ENCODE data around the gene GRSF1. TPM values are rescaled to one million over a fixed set of nuclear protein-coding genes. Genes with fewer than 3 reads are reported as not detected.

Gene GRSF1
- total and polyA plus RNA-seq, 10 of the 15 experiments (the other 5 are each of a cell fraction or from before 2014, with no cell fraction given): 37.5 to 105 (median 68.4) TPM

DNA sequence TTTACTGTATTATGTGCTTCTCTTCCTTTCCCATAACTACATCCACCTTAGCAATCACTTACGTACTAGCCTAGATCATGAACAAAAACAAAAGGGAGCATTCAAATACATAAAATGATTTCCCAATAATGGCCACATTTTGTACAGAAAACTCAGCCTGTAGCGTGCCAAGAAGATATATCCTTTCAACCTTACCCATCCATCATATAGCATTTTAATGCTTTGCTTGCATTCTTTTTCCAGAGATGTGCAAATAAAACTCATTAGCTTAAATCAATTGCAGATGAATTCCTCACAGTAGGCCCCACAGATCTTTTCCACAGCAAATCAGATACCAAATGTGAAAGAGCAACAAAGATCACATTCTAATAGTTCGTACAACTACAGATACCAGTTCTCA is 20.8 kb downstream of the GRSF1 start:
- no peak for FAIRE-seq

More for the DNA sequence above, 20.8 kb downstream of the GRSF1 start:
- RAD21 ChIA-PET (ENCODE audit: unreplicated experiment): interaction anchor here (1.1 to 1.5 kb wide), 3 partner anchors 20 to 204 kb away, joined by 3 to 4 read pairs (median 3); no protein-coding TSS in a partner anchor
- no peak for DNase-seq (ENCODE audit: low read depth, low spot score)
- no peak overlapping the region for H3K27ac ChIP-seq (ENCODE audit: control insufficient read depth, insufficient read depth)
- H3K4me2 ChIP-seq (ENCODE audit: control insufficient read depth, insufficient read depth): no peak overlapping the region
- H3K9ac ChIP-seq (ENCODE audit: control insufficient read depth, insufficient read depth, low read length): no peak overlapping the region
- H3K9me3 ChIP-seq (replicated peaks; ENCODE audit: control insufficient read depth, insufficient read depth, low read length): no peaks in the 10 kb centered on the region
- H3K27me3 ChIP-seq (replicated peaks in 1 of 2; ENCODE audit: control insufficient read depth in 2 of 2, insufficient read depth in 2 of 2, low read length in 1 of 2): no peaks in the 10 kb centered on the region
- BruUV-seq (replicated peaks): no TSS peak
- H2AFZ ChIP-seq (ENCODE audit: control insufficient read depth, low read depth, low read length): no peak overlapping the region
- 95% methylated on average over 3 of the region's 3 CpGs for WGBS (ENCODE audit: insufficient coverage, insufficient replicate concordance, low lambda C conversion rate, missing lambda C conversion rate)
- no peaks in the 10 kb centered on the region for H3K79me2 ChIP-seq (ENCODE audit: control insufficient read depth, insufficient read depth, low read length)
- POLR2A ChIA-PET: interaction anchor here (0.6 to 1.0 kb wide), 3 partner anchors 9 to 158 kb away, joined by 3 to 4 read pairs (median 3); no protein-coding TSS in a partner anchor
- no peak overlapping the region for H3K4me3 ChIP-seq
- intact Hi-C loops (cut with micrococcal nuclease; ENCODE audit: unreplicated experiment): no loop called here
- peaks cover 2 to 23% of the 10 kb centered on the region in 2 experiments for H3K36me3 ChIP-seq (ENCODE audit: control insufficient read depth in 2 of 2, insufficient read depth in 2 of 2, low read length in 1 of 2)
- H4K20me1 ChIP-seq (ENCODE audit: control insufficient read depth, insufficient read depth): no peaks in the 10 kb centered on the region
- CTCF ChIA-PET: interaction anchor here (1.0 to 1.2 kb wide), 2 partner anchors 82 to 167 kb away, joined by 3 to 4 read pairs; no protein-coding TSS in a partner anchor
- TF ChIP-seq MTA2 (IDR thresholded peaks at IDR 0.05; ENCODE audit: low read depth): no peak
- TF ChIP-seq, protein P1, sequence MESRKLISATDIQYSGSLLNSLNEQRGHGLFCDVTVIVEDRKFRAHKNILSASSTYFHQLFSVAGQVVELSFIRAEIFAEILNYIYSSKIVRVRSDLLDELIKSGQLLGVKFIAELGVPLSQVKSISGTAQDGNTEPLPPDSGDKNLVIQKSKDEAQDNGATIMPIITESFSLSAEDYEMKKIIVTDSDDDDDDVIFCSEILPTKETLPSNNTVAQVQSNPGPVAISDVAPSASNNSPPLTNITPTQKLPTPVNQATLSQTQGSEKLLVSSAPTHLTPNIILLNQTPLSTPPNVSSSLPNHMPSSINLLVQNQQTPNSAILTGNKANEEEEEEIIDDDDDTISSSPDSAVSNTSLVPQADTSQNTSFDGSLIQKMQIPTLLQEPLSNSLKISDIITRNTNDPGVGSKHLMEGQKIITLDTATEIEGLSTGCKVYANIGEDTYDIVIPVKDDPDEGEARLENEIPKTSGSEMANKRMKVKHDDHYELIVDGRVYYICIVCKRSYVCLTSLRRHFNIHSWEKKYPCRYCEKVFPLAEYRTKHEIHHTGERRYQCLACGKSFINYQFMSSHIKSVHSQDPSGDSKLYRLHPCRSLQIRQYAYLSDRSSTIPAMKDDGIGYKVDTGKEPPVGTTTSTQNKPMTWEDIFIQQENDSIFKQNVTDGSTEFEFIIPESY (IDR thresholded peaks at IDR 0.05): no peak
- no peak for TF ChIP-seq PAX8 (IDR thresholded peaks at IDR 0.05)
- TF ChIP-seq CREB1 (IDR thresholded peaks at IDR 0.05; ENCODE audit: low read depth): no peak
- no peak for TF ChIP-seq MEF2A (IDR thresholded peaks at IDR 0.05; ENCODE audit: insufficient read depth, low read depth, low read length)
- no peak for TF ChIP-seq SMAD5 (IDR thresholded peaks at IDR 0.05; ENCODE audit: low read depth)
- TF ChIP-seq, protein P2, sequence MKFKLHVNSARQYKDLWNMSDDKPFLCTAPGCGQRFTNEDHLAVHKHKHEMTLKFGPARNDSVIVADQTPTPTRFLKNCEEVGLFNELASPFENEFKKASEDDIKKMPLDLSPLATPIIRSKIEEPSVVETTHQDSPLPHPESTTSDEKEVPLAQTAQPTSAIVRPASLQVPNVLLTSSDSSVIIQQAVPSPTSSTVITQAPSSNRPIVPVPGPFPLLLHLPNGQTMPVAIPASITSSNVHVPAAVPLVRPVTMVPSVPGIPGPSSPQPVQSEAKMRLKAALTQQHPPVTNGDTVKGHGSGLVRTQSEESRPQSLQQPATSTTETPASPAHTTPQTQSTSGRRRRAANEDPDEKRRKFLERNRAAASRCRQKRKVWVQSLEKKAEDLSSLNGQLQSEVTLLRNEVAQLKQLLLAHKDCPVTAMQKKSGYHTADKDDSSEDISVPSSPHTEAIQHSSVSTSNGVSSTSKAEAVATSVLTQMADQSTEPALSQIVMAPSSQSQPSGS (IDR thresholded peaks at IDR 0.05; ENCODE audit: low read length): no peak
- no peak for TF ChIP-seq MLLT1 (IDR thresholded peaks at IDR 0.05)
- TF ChIP-seq IRF4 (IDR thresholded peaks at IDR 0.05; ENCODE audit: low read depth, low read length): no peak
- no peak for TF ChIP-seq NR2C1 (IDR thresholded peaks at IDR 0.05)
- TF ChIP-seq NR2C2 (IDR thresholded peaks at IDR 0.05; ENCODE audit: borderline replicate concordance, control insufficient read depth, insufficient read length, low read depth): no peak
- no peak for TF ChIP-seq ZBED1 (IDR thresholded peaks at IDR 0.05; ENCODE audit: borderline replicate concordance)
- no peak for TF ChIP-seq ATF7 (IDR thresholded peaks at IDR 0.05; ENCODE audit: low read depth)
- TF ChIP-seq RCOR1 (conservative IDR thresholded peaks at IDR 0.05; ENCODE audit: low read depth, low read length): no peak
- no peak for TF ChIP-seq SMC3 (IDR thresholded peaks at IDR 0.05; ENCODE audit: borderline replicate concordance, low read length)
- no peak for TF ChIP-seq FOXM1 (IDR thresholded peaks at IDR 0.05; ENCODE audit: low read depth, low read length)
- TF ChIP-seq CREM (IDR thresholded peaks at IDR 0.05; ENCODE audit: low read depth): no peak
- no peak for TF ChIP-seq RFX5 (IDR thresholded peaks at IDR 0.05; ENCODE audit: low read depth, low read length)
- no peak for TF ChIP-seq KAT2A (conservative IDR thresholded peaks at IDR 0.05; ENCODE audit: control insufficient read depth, low read depth, low read length)
- TF ChIP-seq KDM1A (IDR thresholded peaks at IDR 0.05; ENCODE audit: borderline replicate concordance): no peak
- in situ Hi-C loops (cut with MboI): no loop called here
- SMC1A ChIA-PET (ENCODE audit: uncharacterized antibody, unreplicated experiment): interaction anchor here (0.6 to 2.9 kb wide), 6 partner anchors 16 to 131 kb away, joined by 3 to 12 read pairs (median 4); partner anchors contain the start of genes MOB1B and RUFY3
- peaks cover 16% of the 10 kb centered on the region for H3K4me1 ChIP-seq (ENCODE audit: control insufficient read depth, insufficient read depth, low read length)
- ATAC-seq: no peak

Measured in GM12878 (cell line).